Measurements from ENCODE around the gene TNFSF8.

DNA sequence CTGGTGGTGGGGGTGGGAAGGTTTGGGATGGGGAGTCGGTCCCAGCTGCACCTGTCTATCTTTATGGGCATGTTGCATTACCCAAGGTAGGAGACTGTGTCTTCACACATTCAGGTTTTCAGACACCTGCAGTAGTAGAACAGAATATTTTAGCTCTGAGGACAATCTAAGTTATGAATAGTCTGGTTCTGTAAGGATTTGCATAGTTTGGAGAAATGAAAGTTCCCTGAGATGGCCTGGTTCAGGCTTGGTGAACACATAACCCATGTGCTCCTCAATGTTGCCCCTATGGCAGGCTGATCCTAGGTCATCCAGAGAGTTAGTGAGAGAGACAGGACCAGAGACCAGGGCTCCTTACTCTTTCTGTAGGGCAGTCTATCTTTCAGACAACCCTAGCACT is 20.7 kb downstream of the TNFSF8 start:
- TF ChIP-seq POLR2A (IDR thresholded peaks at IDR 0.05) = no peak
- TF ChIP-seq, protein P1, sequence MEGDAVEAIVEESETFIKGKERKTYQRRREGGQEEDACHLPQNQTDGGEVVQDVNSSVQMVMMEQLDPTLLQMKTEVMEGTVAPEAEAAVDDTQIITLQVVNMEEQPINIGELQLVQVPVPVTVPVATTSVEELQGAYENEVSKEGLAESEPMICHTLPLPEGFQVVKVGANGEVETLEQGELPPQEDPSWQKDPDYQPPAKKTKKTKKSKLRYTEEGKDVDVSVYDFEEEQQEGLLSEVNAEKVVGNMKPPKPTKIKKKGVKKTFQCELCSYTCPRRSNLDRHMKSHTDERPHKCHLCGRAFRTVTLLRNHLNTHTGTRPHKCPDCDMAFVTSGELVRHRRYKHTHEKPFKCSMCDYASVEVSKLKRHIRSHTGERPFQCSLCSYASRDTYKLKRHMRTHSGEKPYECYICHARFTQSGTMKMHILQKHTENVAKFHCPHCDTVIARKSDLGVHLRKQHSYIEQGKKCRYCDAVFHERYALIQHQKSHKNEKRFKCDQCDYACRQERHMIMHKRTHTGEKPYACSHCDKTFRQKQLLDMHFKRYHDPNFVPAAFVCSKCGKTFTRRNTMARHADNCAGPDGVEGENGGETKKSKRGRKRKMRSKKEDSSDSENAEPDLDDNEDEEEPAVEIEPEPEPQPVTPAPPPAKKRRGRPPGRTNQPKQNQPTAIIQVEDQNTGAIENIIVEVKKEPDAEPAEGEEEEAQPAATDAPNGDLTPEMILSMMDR (IDR thresholded peaks at IDR 0.05) = no peak
